ENCODE measurements around the gene UBE2D2. TPM values are rescaled to one million over a fixed set of nuclear protein-coding genes. Genes with fewer than 3 reads are reported as not detected.
"Not testable (repeated sequence)": the region's sequence is repeated elsewhere in the genome, so short reads cannot be mapped to it uniquely, and the experiment has no call there.

The UBE2D2 gene
- polyA plus RNA-seq, 2 of the 4 experiments (the other 2 are of a cell fraction): 74.8 to 115 TPM

- not testable (repeated sequence) for H3K4me3 ChIP-seq; H3K4me2 ChIP-seq; FAIRE-seq; DNase-seq (ENCODE audit: low read depth in 1 of 2, low spot score in 1 of 2); H3K27ac ChIP-seq; H3K4me1 ChIP-seq; H3K9me3 ChIP-seq; ATAC-seq
- WGBS (ENCODE audit: missing lambda C conversion rate): 79% methylated on average over 7 of the region's 7 CpGs
- POLR2A ChIA-PET: interaction anchor here (1.7 kb wide), 1 partner anchor 33 kb away, joined by 5 read pairs; the partner anchor contains the start of gene UBE2D2
- CTCF ChIA-PET: interaction anchor here (1.3 to 2.0 kb wide), 4 partner anchors 9 to 105 kb away, joined by 4 to 9 read pairs (median 6); no protein-coding TSS in a partner anchor
These were observed 33.2 kb upstream of the UBE2D2 start for GRCh38 chr5:139527896-139528467.

- H3K4me2 ChIP-seq; FAIRE-seq; H3K27ac ChIP-seq; H3K4me1 ChIP-seq; H3K4me3 ChIP-seq; ATAC-seq; DNase-seq (ENCODE audit: low read depth in 1 of 2, low spot score in 1 of 2); H3K9me3 ChIP-seq: not testable (repeated sequence)
- 91% methylated on average over 8 of the region's 8 CpGs for WGBS (ENCODE audit: missing lambda C conversion rate)
- POLR2A ChIA-PET: interaction anchor here (1.7 kb wide), 1 partner anchor 32 kb away, joined by 5 read pairs; the partner anchor contains the start of gene UBE2D2
- CTCF ChIA-PET: interaction anchor here (0.8 to 2.0 kb wide), 6 partner anchors 10 to 107 kb away, joined by 3 to 9 read pairs (median 5); no protein-coding TSS in a partner anchor
These were observed 32.4 kb upstream of the UBE2D2 start for GRCh38 chr5:139528695-139529094.

GRCh38 chr5:139530079-139530478 is 31.1 kb upstream of the UBE2D2 start:
- CTCF ChIA-PET; H3K4me2 ChIP-seq; FAIRE-seq; H3K4me1 ChIP-seq; H3K4me3 ChIP-seq; DNase-seq (ENCODE audit: low read depth in 1 of 2, low spot score in 1 of 2); H3K27ac ChIP-seq; H3K9me3 ChIP-seq; ATAC-seq; POLR2A ChIA-PET: not testable (repeated sequence)
- WGBS (ENCODE audit: missing lambda C conversion rate): 77% methylated on average over 2 of the region's 2 CpGs

DNA sequence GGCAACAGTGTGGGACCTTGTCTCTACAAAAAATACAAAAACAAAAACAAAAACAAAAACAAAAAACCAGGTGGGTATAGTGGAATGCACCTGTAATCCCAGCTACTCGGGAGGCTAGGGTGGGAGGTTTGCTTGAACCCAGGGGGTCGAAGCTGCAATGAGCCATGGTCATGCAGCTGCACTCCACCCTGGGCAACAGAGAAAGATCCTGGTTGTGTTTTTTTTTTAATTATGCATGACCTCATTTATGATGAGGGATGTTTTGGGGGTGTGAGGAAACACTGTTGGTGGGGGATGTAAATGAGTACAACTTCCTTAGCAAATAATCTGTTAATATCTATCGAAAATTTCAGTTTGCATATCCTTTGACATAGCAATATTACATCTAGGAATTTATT is 29.4 kb upstream of the UBE2D2 start:
- POLR2A ChIA-PET: interaction anchor here (0.6 kb wide), 1 partner anchor 53 kb away, joined by 3 read pairs; no protein-coding TSS in a partner anchor
- 64% methylated on average over 3 of the region's 3 CpGs for WGBS (ENCODE audit: missing lambda C conversion rate)
- FAIRE-seq (no peak), ATAC-seq (no peak), DNase-seq (ENCODE audit: low read depth in 1 of 2, low spot score in 1 of 2) (no peak)
- Histone ChIP-seq H3K4me1 (no peaks in the 10 kb centered on the region), H3K4me3 (no peak overlapping the region), H3K9me3 (no peaks in the 10 kb centered on the region), H3K4me2 (no peak overlapping the region), H3K27ac (no peak overlapping the region)
- TF ChIP-seq, protein P1, sequence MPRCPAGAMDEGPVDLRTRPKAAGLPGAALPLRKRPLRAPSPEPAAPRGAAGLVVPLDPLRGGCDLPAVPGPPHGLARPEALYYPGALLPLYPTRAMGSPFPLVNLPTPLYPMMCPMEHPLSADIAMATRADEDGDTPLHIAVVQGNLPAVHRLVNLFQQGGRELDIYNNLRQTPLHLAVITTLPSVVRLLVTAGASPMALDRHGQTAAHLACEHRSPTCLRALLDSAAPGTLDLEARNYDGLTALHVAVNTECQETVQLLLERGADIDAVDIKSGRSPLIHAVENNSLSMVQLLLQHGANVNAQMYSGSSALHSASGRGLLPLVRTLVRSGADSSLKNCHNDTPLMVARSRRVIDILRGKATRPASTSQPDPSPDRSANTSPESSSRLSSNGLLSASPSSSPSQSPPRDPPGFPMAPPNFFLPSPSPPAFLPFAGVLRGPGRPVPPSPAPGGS (IDR thresholded peaks at IDR 0.05): no peak
- no peak for TF ChIP-seq EP300 (IDR thresholded peaks at IDR 0.05)
- no peak for TF ChIP-seq MAX (IDR thresholded peaks at IDR 0.05)
- TF ChIP-seq CBX8 (IDR thresholded peaks at IDR 0.05): no peak
- no peak for TF ChIP-seq FOXS1 (CRISPR knock-in tag; IDR thresholded peaks at IDR 0.05)
- no peak for TF ChIP-seq ESRRA (IDR thresholded peaks at IDR 0.05; ENCODE audit: borderline replicate concordance, low read length)
- no peak for TF ChIP-seq POLR2A (IDR thresholded peaks at IDR 0.05; ENCODE audit: low read length)
- no peak for TF ChIP-seq MAFK (IDR thresholded peaks at IDR 0.05; ENCODE audit: partially characterized antibody)
- TF ChIP-seq, protein P2, sequence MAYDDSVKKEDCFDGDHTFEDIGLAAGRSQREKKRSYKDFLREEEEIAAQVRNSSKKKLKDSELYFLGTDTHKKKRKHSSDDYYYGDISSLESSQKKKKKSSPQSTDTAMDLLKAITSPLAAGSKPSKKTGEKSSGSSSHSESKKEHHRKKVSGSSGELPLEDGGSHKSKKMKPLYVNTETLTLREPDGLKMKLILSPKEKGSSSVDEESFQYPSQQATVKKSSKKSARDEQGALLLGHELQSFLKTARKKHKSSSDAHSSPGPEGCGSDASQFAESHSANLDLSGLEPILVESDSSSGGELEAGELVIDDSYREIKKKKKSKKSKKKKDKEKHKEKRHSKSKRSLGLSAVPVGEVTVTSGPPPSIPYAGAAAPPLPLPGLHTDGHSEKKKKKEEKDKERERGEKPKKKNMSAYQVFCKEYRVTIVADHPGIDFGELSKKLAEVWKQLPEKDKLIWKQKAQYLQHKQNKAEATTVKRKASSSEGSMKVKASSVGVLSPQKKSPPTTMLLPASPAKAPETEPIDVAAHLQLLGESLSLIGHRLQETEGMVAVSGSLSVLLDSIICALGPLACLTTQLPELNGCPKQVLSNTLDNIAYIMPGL (CRISPR knock-in tag; IDR thresholded peaks at IDR 0.05; ENCODE audit: borderline replicate concordance): no peak
- TF ChIP-seq CHD4 (IDR thresholded peaks at IDR 0.05; ENCODE audit: borderline replicate concordance): no peak
- TF ChIP-seq CBX2 (IDR thresholded peaks at IDR 0.05; ENCODE audit: borderline replicate concordance, low read depth): no peak
- no peak for TF ChIP-seq KDM5A (IDR thresholded peaks at IDR 0.05)
- TF ChIP-seq RARB (CRISPR knock-in tag; IDR thresholded peaks at IDR 0.05): no peak
- no peak for TF ChIP-seq HOXB5 (CRISPR knock-in tag; IDR thresholded peaks at IDR 0.05)
- TF ChIP-seq FOSL2 (IDR thresholded peaks at IDR 0.05): no peak
- TF ChIP-seq FOSL2 (CRISPR knock-in tag; IDR thresholded peaks at IDR 0.05): no peak
- TF ChIP-seq SREBF2 (IDR thresholded peaks at IDR 0.05): no peak
- TF ChIP-seq CTCF (IDR thresholded peaks at IDR 0.05): no peak
- TF ChIP-seq FOSB (CRISPR knock-in tag; IDR thresholded peaks at IDR 0.05): no peak
- no peak for TF ChIP-seq ATOH8 (CRISPR knock-in tag; IDR thresholded peaks at IDR 0.05; ENCODE audit: low read depth)
- no peak for TF ChIP-seq ZSCAN20 (CRISPR knock-in tag; IDR thresholded peaks at IDR 0.05)
- CTCF ChIA-PET: interaction anchor here (0.7 to 1.1 kb wide), 5 partner anchors 9 to 100 kb away, joined by 3 to 4 read pairs (median 3); no protein-coding TSS in a partner anchor
